DMS79 treated with DMSO at 0.1 percent for 48 hours (cell line): Measurements from ENCODE around the gene CAMK2D.
"Not testable (repeated sequence)": the region's sequence is repeated elsewhere in the genome, so short reads cannot be mapped to it uniquely, and the experiment has no call there.

Experiments used
- DNase-seq: peaks from one replicate; lab custom pipeline; 2025; lab: John Stamatoyannopoulos, UW

Gene CAMK2D

GRCh38 chr4:113730467-113731216, 30.9 kb downstream of the CAMK2D start:
- DNase-seq = no peak

GRCh38 chr4:113727802-113728201, 33.7 kb downstream of the CAMK2D start:
- DNase-seq = no peak

GRCh38 chr4:113725963-113726362, 35.6 kb downstream of the CAMK2D start:
- DNase-seq = no peak

GRCh38 chr4:113718252-113718651, 43.3 kb downstream of the CAMK2D start:
- DNase-seq = no peak

- no peak for DNase-seq
These were observed 49.5 kb downstream of the CAMK2D start for GRCh38 chr4:113711883-113712662.

GRCh38 chr4:113708250-113708649, 53.3 kb downstream of the CAMK2D start:
- no peak for DNase-seq

- DNase-seq = no peak
These were observed 54.5 kb downstream of the CAMK2D start for GRCh38 chr4:113707048-113707447.

- DNase-seq = not testable (repeated sequence)
These were observed 56.4 kb downstream of the CAMK2D start for GRCh38 chr4:113705097-113705496.

- DNase-seq = not testable (repeated sequence)
These were observed 58.9 kb downstream of the CAMK2D start for GRCh38 chr4:113702596-113702995.

GRCh38 chr4:113701169-113701568, 60.4 kb downstream of the CAMK2D start:
- no peak for DNase-seq

- no peak for DNase-seq
These were observed 60.9 kb downstream of the CAMK2D start for GRCh38 chr4:113700602-113701150.

GRCh38 chr4:113699772-113700171, 61.8 kb downstream of the CAMK2D start:
- DNase-seq = no peak

- no peak for DNase-seq
These were observed 64.1 kb downstream of the CAMK2D start for GRCh38 chr4:113697429-113697828.

- DNase-seq = no peak
These were observed 66.0 kb downstream of the CAMK2D start for GRCh38 chr4:113695328-113696169.

GRCh38 chr4:113694008-113694407, 67.5 kb downstream of the CAMK2D start:
- DNase-seq = no peak

GRCh38 chr4:113692809-113693411, 68.6 kb downstream of the CAMK2D start:
- DNase-seq = no peak

- DNase-seq = no peak
These were observed 69.9 kb downstream of the CAMK2D start for GRCh38 chr4:113691676-113692075.

- no peak for DNase-seq
These were observed 72.1 kb downstream of the CAMK2D start for GRCh38 chr4:113689394-113689793.

- no peak for DNase-seq
These were observed 74.3 kb downstream of the CAMK2D start for GRCh38 chr4:113687067-113687718.

GRCh38 chr4:113685157-113685556, 76.4 kb downstream of the CAMK2D start:
- not testable (repeated sequence) for DNase-seq

GRCh38 chr4:113684534-113685091, 76.9 kb downstream of the CAMK2D start:
- DNase-seq = no peak
